Measurements from ENCODE around the gene UBE2I. TPM values are rescaled to one million over a fixed set of nuclear protein-coding genes. Genes with fewer than 3 reads are reported as not detected.

UBE2I gene
- total RNA-seq, 2 donors from 2014 or later: 58.2 to 110 TPM

- Histone ChIP-seq H3K4me3 (no peak overlapping the region), H3K9me3 (no peaks in the 10 kb centered on the region), H3K27ac (no peak overlapping the region), H3K27me3 (replicated peaks; ENCODE audit: insufficient read depth) (peaks cover 23% of the 10 kb centered on the region), H3K4me1 (replicated peaks) (no peaks in the 10 kb centered on the region), H3K36me3 (no peaks in the 10 kb centered on the region)
- DNase-seq (ENCODE audit: low spot score): no peak
- intact Hi-C loops (cut with DNase I): no loop called here
- WGBS: 66% methylated on average over 38 of the region's 38 CpGs
- TF ChIP-seq POLR2A (IDR thresholded peaks at IDR 0.05) (no peak), CTCF (IDR thresholded peaks at IDR 0.05) (no peak), POLR2AphosphoS5 (IDR thresholded peaks at IDR 0.05) (no peak)
Observed at GRCh38 chr16:1285669-1286512, 23.5 kb upstream of the UBE2I start.

- no peak for DNase-seq (ENCODE audit: low spot score)
- H3K9me3 ChIP-seq: no peaks in the 10 kb centered on the region
- H3K27me3 ChIP-seq (replicated peaks; ENCODE audit: insufficient read depth): peaks cover 28% of the 10 kb centered on the region
- intact Hi-C loops (cut with DNase I): no loop called here
- H3K36me3 ChIP-seq: no peaks in the 10 kb centered on the region
- 82% methylated on average over 25 of the region's 25 CpGs for WGBS
- no peaks in the 10 kb centered on the region for H3K4me1 ChIP-seq (replicated peaks)
- TF ChIP-seq POLR2AphosphoS5 (IDR thresholded peaks at IDR 0.05): no peak
- no peak for TF ChIP-seq CTCF (IDR thresholded peaks at IDR 0.05)
- TF ChIP-seq POLR2A (IDR thresholded peaks at IDR 0.05): no peak
- no peak overlapping the region for H3K4me3 ChIP-seq
- no peak overlapping the region for H3K27ac ChIP-seq
Observed at GRCh38 chr16:1286513-1287094, 22.8 kb upstream of the UBE2I start.

- 47% methylated on average over 40 of the region's 40 CpGs for WGBS
- TF ChIP-seq POLR2AphosphoS5 (IDR thresholded peaks at IDR 0.05) (no peak), CTCF (IDR thresholded peaks at IDR 0.05) (no peak), POLR2A (IDR thresholded peaks at IDR 0.05) (no peak)
- H3K9me3 ChIP-seq: no peaks in the 10 kb centered on the region
- no peak for DNase-seq (ENCODE audit: low spot score)
- no peak overlapping the region for H3K4me3 ChIP-seq
- no peak overlapping the region for H3K27ac ChIP-seq
- no peaks in the 10 kb centered on the region for H3K4me1 ChIP-seq (replicated peaks)
- peaks cover 29% of the 10 kb centered on the region for H3K27me3 ChIP-seq (replicated peaks; ENCODE audit: insufficient read depth)
- intact Hi-C loops (cut with DNase I): no loop called here
- H3K36me3 ChIP-seq: no peaks in the 10 kb centered on the region
Observed at GRCh38 chr16:1287982-1288670, 21.3 kb upstream of the UBE2I start.

GRCh38 chr16:1288813-1289476 lies 20.5 kb upstream of the UBE2I start:
- no peaks in the 10 kb centered on the region for H3K36me3 ChIP-seq
- H3K4me1 ChIP-seq (replicated peaks): no peaks in the 10 kb centered on the region
- H3K9me3 ChIP-seq: no peaks in the 10 kb centered on the region
- H3K27ac ChIP-seq: no peak overlapping the region
- TF ChIP-seq POLR2AphosphoS5 (IDR thresholded peaks at IDR 0.05): no peak
- no peak for TF ChIP-seq CTCF (IDR thresholded peaks at IDR 0.05)
- TF ChIP-seq POLR2A (IDR thresholded peaks at IDR 0.05): no peak
- 43% methylated on average over 16 of the region's 20 CpGs for WGBS
- no peak overlapping the region for H3K4me3 ChIP-seq
- intact Hi-C loops (cut with DNase I): no loop called here
- H3K27me3 ChIP-seq (replicated peaks; ENCODE audit: insufficient read depth): peaks cover 28% of the 10 kb centered on the region
- DNase-seq (ENCODE audit: low spot score): no peak

Measured in prostate gland (tissue), 2 donors.